ENCODE measurements around the gene ACTBL2. TPM values are rescaled to one million over a fixed set of nuclear protein-coding genes. Genes with fewer than 3 reads are reported as not detected.

The ACTBL2 gene
- total RNA-seq, 1 experiment from 2014 or later = not detected

DNA sequence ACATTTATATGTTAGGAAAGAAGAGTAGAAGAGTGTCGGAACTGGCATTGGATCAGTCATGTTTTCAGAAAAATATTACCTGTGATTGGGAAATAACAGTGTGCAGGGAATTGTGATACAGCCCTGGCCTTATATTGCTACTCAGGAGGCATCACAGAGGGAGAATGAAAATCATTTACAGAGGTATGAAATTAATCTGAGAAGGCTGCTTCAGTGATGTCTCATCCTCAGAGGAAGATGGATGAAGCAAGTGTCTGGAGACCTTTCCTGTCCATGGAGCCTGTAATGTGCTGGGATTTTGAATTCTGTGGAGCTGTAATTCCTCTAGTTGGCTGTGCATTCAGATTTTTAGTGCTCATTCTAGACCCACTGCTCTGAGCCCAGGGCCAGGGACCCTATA, 3.8 kb downstream of the ACTBL2 start:
- BruUV-seq (replicated peaks) = no TSS peak
- TF ChIP-seq, protein P1, sequence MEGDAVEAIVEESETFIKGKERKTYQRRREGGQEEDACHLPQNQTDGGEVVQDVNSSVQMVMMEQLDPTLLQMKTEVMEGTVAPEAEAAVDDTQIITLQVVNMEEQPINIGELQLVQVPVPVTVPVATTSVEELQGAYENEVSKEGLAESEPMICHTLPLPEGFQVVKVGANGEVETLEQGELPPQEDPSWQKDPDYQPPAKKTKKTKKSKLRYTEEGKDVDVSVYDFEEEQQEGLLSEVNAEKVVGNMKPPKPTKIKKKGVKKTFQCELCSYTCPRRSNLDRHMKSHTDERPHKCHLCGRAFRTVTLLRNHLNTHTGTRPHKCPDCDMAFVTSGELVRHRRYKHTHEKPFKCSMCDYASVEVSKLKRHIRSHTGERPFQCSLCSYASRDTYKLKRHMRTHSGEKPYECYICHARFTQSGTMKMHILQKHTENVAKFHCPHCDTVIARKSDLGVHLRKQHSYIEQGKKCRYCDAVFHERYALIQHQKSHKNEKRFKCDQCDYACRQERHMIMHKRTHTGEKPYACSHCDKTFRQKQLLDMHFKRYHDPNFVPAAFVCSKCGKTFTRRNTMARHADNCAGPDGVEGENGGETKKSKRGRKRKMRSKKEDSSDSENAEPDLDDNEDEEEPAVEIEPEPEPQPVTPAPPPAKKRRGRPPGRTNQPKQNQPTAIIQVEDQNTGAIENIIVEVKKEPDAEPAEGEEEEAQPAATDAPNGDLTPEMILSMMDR (conservative IDR thresholded peaks at IDR 0.05; ENCODE audit: low read depth, low read length) = no peak
- no peak for TF ChIP-seq EZH2 (IDR thresholded peaks at IDR 0.05; ENCODE audit: borderline replicate concordance, low read depth, low read length, poor library complexity, severe bottlenecking)
- no peaks in the 10 kb centered on the region for H3K27me3 ChIP-seq (replicated peaks; ENCODE audit: insufficient read depth, low read depth, low read length, poor library complexity)
- no peak overlapping the region for H3K27ac ChIP-seq (ENCODE audit: low read depth, low read length, poor library complexity, severe bottlenecking)
- ChIA-PET CTCF (no interaction called here), POLR2A (ENCODE audit: low non-redundant PET) (no interaction called here)
- no peaks in the 10 kb centered on the region for H3K36me3 ChIP-seq (ENCODE audit: insufficient read depth, low read length, poor library complexity, severe bottlenecking)
- peaks cover 6% of the 10 kb centered on the region for H3K4me1 ChIP-seq (ENCODE audit: insufficient read depth, low read length, poor library complexity, severe bottlenecking)
- H3K9me3 ChIP-seq (ENCODE audit: low read depth, low read length, poor library complexity, severe bottlenecking) = no peaks in the 10 kb centered on the region
- H3K4me3 ChIP-seq (ENCODE audit: low read depth, low read length, poor library complexity, severe bottlenecking) = no peak overlapping the region
- no peak for DNase-seq (ENCODE audit: low spot score)
- intact Hi-C loops (cut with micrococcal nuclease; ENCODE audit: unreplicated experiment) = no loop called here

DNA sequence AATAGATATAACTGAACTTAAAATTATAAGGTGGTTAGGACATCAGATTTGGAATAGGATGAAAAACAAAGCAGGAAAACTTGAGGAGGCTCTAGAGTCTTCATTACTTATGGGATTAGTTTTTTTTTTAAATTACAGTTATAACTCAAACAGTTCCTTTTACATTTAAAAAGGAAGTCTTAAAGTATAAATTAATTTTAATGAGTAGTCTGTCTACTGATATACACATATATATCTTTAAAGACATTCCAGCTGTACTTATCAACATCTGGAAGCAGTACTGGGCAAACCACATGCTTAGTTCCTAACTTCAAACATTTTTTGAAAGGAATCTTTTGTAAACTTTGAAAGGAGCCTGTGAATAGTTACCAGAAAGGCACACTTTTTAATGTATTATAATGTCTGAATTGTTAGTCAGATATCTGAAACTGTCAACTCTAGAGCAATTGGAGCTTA, 6.0 kb downstream of the ACTBL2 start:
- no TSS peak for BruUV-seq (replicated peaks)
- no peak for DNase-seq (ENCODE audit: low spot score)
- H3K9me3 ChIP-seq (ENCODE audit: low read depth, low read length, poor library complexity, severe bottlenecking) = no peaks in the 10 kb centered on the region
- no peak overlapping the region for H3K4me3 ChIP-seq (ENCODE audit: low read depth, low read length, poor library complexity, severe bottlenecking)
- H3K27ac ChIP-seq (ENCODE audit: low read depth, low read length, poor library complexity, severe bottlenecking) = no peak overlapping the region
- intact Hi-C loops (cut with micrococcal nuclease; ENCODE audit: unreplicated experiment) = no loop called here
- no peaks in the 10 kb centered on the region for H3K27me3 ChIP-seq (replicated peaks; ENCODE audit: insufficient read depth, low read depth, low read length, poor library complexity)
- peaks cover 6% of the 10 kb centered on the region for H3K4me1 ChIP-seq (ENCODE audit: insufficient read depth, low read length, poor library complexity, severe bottlenecking)
- POLR2A ChIA-PET (ENCODE audit: low non-redundant PET) = no interaction called here
- CTCF ChIA-PET = no interaction called here
- H3K36me3 ChIP-seq (ENCODE audit: insufficient read depth, low read length, poor library complexity, severe bottlenecking) = no peaks in the 10 kb centered on the region
- no peak for TF ChIP-seq EZH2 (IDR thresholded peaks at IDR 0.05; ENCODE audit: borderline replicate concordance, low read depth, low read length, poor library complexity, severe bottlenecking)
- TF ChIP-seq, protein P1 (conservative IDR thresholded peaks at IDR 0.05; ENCODE audit: low read depth, low read length) = no peak

DNA sequence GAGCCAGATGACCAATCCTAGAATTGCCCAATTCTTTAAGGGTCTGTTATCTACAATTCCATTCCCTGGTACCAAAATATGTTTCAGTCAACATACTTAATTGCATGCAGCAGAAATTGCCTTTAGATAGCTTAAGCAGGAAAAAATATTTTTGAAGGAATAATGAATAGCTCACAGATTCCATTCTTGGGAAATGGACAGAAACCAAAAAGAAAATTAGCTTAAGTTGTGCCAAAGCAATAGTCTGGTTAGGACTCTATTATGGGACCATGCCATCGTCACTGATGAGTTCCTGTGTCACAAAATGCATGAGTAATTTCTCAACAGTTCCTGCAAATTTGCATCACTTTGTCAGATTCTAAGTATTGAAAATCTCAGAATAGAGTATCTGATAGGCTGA, 12.3 kb downstream of the ACTBL2 start:
- CTCF ChIA-PET = no interaction called here
- Histone ChIP-seq H3K9me3 (ENCODE audit: low read depth, low read length, poor library complexity, severe bottlenecking) (no peaks in the 10 kb centered on the region), H3K4me3 (ENCODE audit: low read depth, low read length, poor library complexity, severe bottlenecking) (no peak overlapping the region), H3K27me3 (replicated peaks; ENCODE audit: insufficient read depth, low read depth, low read length, poor library complexity) (no peaks in the 10 kb centered on the region), H3K36me3 (ENCODE audit: insufficient read depth, low read length, poor library complexity, severe bottlenecking) (no peaks in the 10 kb centered on the region), H3K27ac (ENCODE audit: low read depth, low read length, poor library complexity, severe bottlenecking) (no peak overlapping the region), H3K4me1 (ENCODE audit: insufficient read depth, low read length, poor library complexity, severe bottlenecking) (no peaks in the 10 kb centered on the region)
- BruUV-seq (replicated peaks) = no TSS peak
- DNase-seq (ENCODE audit: low spot score) = peak; percentile 11
- intact Hi-C loops (cut with micrococcal nuclease; ENCODE audit: unreplicated experiment) = no loop called here
- no peak for TF ChIP-seq EZH2 (IDR thresholded peaks at IDR 0.05; ENCODE audit: borderline replicate concordance, low read depth, low read length, poor library complexity, severe bottlenecking)
- TF ChIP-seq, protein P1 (conservative IDR thresholded peaks at IDR 0.05; ENCODE audit: low read depth, low read length) = no peak
- POLR2A ChIA-PET (ENCODE audit: low non-redundant PET) = no interaction called here

Data from A673 (cell line).